NT2/D1 (cell line): ENCODE results near the gene TEPSIN.

ENCODE experiments used
- SUZ12 ChIP-seq: IDR thresholded peaks from 2 replicates; pipeline ENCODE4 v1.6.1; 2011; ENCODE audit not compliant: insufficient read length, insufficient read depth; ENCODE audit errors: extremely low read depth
- YY1 ChIP-seq: IDR thresholded peaks from 2 replicates; pipeline ENCODE4 v1.6.1; 2011; ENCODE audit not compliant: insufficient read length, insufficient read depth
- ZNF274 ChIP-seq: IDR thresholded peaks from 2 replicates; pipeline ENCODE4 v1.6.1; 2011; ENCODE audit warnings: mild to moderate bottlenecking, low read depth, low read length

DNA sequence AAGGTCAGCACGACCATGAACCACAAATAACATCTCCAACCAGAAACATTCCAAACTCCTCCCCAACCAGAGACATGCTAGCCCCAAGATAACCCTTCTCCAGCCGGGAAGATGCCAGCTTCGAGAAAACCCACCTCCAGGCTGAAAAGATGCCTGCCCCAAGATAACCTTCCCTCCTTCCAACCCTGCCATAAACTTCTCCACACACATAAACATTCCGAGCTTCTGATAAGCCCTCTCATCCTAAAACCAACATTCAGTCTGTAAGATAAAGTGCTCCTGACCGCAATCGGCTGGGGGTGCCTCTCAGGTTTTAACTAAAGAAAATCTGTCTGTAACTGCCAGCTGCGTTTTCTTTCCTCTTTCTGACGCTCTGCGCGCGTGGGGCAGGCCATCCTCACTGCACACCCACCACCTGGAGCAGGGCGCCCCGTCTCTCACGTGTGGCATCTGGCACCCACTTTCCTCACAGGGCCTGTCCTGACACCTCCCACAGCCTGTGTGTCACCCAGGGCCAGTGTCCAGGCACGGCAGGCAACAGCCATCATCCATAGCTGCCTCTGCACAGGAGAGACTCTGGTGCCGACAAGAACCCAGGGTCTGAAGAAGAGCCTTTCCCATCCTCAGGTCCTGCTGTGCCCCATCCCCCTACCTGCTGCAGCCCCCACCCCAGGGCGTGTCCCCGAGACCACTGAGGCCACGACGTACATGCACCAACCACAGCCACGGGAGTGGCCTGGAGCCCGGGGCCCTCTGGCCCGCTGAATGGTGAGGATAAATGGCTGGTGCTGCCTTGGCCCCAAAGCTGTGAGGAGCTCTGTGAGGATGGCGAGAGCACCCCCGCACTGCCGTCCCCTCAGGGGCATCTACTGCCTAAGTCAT lies 3.7 kb downstream of the TEPSIN start:
- TF ChIP-seq YY1: no peak
- no peak for TF ChIP-seq ZNF274
- TF ChIP-seq SUZ12: no peak
